Activated CD4-positive, alpha-beta T cell treated with anti-CD3 and anti-CD28 coated beads, Interleukin-2, amount 10 ng/mL, durations not matched to agents 24 days and 14 days (primary cell): ENCODE measurements around the gene MYL11. TPM values are rescaled to one million over a fixed set of nuclear protein-coding genes. Genes with fewer than 3 reads are reported as not detected.
A peak's percentile ranks its signal among the peaks of the same experiment; 100 is the strongest.

Source experiments
- DNase-seq: peaks from one replicate; pipeline ENCODE4 v3.0.0; 2022
- H3K27ac Mint-ChIP-seq: one replicate; pipeline ENCODE4 v1.8.0; 2022; ENCODE audit warnings: mild to moderate bottlenecking, mixed read lengths
- H3K27me3 Mint-ChIP-seq: one replicate; pipeline ENCODE4 v1.8.0; 2022; ENCODE audit warnings: mixed read lengths
- H3K36me3 Mint-ChIP-seq: one replicate; pipeline ENCODE4 v1.8.0; 2022; ENCODE audit warnings: low read depth, mild to moderate bottlenecking, mixed read lengths
- H3K4me1 Mint-ChIP-seq: one replicate; pipeline ENCODE4 v1.8.0; 2021; ENCODE audit warnings: mixed read lengths
- H3K4me3 Mint-ChIP-seq: one replicate; pipeline ENCODE4 v1.8.0; 2022; ENCODE audit warnings: mild to moderate bottlenecking, moderate library complexity, mixed read lengths
- H3K9me3 Mint-ChIP-seq: one replicate; pipeline ENCODE4 v1.8.0; 2021; ENCODE audit warnings: mixed read lengths
- intact Hi-C: fragments of 100-400 bp; cut with micrococcal nuclease; formaldehyde crosslinking; loops from one replicate; pipeline ENCODE4 v1.15.1; 2023
- total RNA-seq: library from RNA; stranded (reverse); gene quantifications from 2 replicates; pipeline ENCODE4 v1.2.3, GENCODE V29; 2022

MYL11 gene
- total RNA-seq, 1 donor from 2014 or later: 1.0 TPM

GRCh38 chr16:30370456-30371247, 4.0 kb upstream of the MYL11 start, which contains the start of gene TBC1D10B:
Gene TBC1D10B, minus strand, starts transcription at chr16:30370494. Its CDS starts 311 bp downstream, at chr16:30370183.
- peak within 1 kb of the TSS; percentile 94 for H3K27ac Mint-ChIP-seq
- peak within 1 kb of the TSS; percentile 90 for H3K4me3 Mint-ChIP-seq
- peaks cover 23% of the 10 kb centered on the region for H3K36me3 Mint-ChIP-seq
- intact Hi-C loops: loop anchor here (1.0 to 10.0 kb wide), 9 partner anchors 8 to 376 kb away; partner anchors contain the start of genes CD2BP2, FBRS, HIRIP3 and INO80E
- no peaks in the 10 kb centered on the region for H3K9me3 Mint-ChIP-seq
- peaks cover 4% of the 10 kb centered on the region for H3K27me3 Mint-ChIP-seq
- H3K4me1 Mint-ChIP-seq: peaks cover 42% of the 10 kb centered on the region
- DNase-seq: peak; percentile 100

DNA sequence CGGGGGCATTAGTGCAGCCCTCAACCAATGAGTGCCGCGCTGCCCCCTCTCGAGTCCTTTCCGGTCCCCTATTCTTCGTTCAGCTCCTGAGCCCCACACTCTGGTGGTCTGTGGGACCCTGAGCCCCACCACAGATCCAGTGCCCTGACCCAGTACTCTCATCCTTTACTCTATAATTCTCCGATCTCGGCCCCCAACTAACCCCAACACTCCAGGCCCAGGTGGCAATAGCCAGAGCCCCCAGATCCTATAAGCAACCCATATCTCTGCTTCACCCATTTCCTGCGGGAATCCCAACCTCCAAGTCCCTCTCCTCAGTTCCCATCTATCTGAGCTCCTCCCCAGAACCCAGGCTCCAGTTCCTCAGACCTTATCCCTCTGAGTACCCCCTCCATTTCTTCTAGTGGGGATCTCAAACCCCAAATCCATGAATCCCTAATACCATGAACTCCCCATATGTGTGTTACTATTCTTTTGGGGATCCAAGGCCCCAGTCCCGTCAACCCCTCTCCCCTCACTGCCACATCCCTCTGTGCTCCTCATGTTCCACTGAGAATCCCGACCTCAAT, 3.3 kb upstream of the MYL11 start:
- intact Hi-C loops: loop anchor here (2.0 to 10.0 kb wide), 3 partner anchors 156 to 377 kb away; partner anchors contain the start of genes HIRIP3, INO80E, PRR14 and ZNF768
- peaks cover 4% of the 10 kb centered on the region for H3K27me3 Mint-ChIP-seq
- DNase-seq: no peak
- H3K4me1 Mint-ChIP-seq: peaks cover 40% of the 10 kb centered on the region
- peak overlapping the region; percentile 94 for H3K27ac Mint-ChIP-seq
- H3K4me3 Mint-ChIP-seq: peak overlapping the region; percentile 88
- peaks cover 20% of the 10 kb centered on the region for H3K36me3 Mint-ChIP-seq
- H3K9me3 Mint-ChIP-seq: no peaks in the 10 kb centered on the region

DNA sequence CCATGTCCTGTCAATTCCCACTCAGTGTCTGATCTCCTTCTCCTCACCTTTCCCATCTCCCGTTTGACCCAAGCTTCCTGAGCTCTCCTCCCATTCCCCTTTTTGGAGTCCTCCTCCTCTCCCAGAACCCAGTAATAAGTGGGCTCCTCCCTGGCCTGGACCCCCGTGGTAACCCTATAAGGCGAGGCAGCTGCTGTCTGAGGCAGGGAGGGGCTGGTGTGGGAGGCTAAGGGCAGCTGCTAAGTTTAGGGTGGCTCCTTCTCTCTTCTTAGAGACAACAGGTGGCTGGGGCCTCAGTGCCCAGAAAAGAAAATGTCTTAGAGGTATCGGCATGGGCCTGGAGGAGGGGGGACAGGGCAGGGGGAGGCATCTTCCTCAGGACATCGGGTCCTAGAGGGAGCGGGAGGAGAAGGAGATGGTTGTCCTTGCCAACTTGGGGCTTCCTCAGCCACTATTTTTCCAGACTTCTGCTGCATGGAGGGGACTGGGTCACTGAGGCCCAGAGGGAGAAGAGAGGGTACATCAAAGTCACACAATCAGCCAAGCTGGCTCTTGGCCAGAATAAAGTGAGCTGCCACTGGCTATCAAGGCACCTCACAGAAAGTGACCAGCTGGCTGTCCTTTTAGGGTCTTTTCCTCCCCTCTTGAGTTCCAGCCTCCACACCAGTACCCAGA, 2.4 kb upstream of the MYL11 start:
- intact Hi-C loops: loop anchor here (5.0 to 10.0 kb wide), 2 partner anchors 155 to 377 kb away; partner anchors contain the start of genes HIRIP3, INO80E and ZNF768
- peaks cover 12% of the 10 kb centered on the region for H3K36me3 Mint-ChIP-seq
- peak overlapping the region; percentile 94 for H3K27ac Mint-ChIP-seq
- H3K9me3 Mint-ChIP-seq: no peaks in the 10 kb centered on the region
- DNase-seq: peak; percentile 62
- peaks cover 4% of the 10 kb centered on the region for H3K27me3 Mint-ChIP-seq
- H3K4me1 Mint-ChIP-seq: peaks cover 35% of the 10 kb centered on the region
- peak overlapping the region; percentile 88 for H3K4me3 Mint-ChIP-seq

DNA sequence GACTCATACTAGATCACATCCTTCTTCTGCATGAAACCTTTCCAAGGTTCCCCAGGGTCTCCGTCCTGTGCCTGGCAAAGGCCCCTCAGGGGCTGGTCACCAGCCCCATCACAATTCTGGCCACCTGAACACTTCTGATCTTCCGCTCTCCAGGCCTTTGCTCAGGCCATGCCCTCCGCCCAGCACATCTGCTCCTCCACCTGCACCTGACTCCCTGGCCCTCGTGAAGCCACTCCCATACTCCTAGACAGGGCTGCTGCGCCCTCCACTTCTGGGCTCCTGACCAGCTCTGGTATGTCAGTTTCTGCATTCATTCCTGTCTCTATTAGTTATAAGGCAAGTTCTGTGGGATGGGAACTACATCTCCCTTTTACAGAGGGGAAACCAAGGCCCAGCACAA, 1.9 kb upstream of the MYL11 start:
- Mint-ChIP-seq H3K9me3 (no peaks in the 10 kb centered on the region), H3K4me3 (peak overlapping the region; percentile 8), H3K27ac (peak overlapping the region; percentile 38), H3K27me3 (peaks cover 4% of the 10 kb centered on the region), H3K4me1 (peaks cover 35% of the 10 kb centered on the region), H3K36me3 (peaks cover 9% of the 10 kb centered on the region)
- intact Hi-C loops: loop anchor here (5.0 to 10.0 kb wide), 2 partner anchors 155 to 378 kb away; partner anchors contain the start of genes HIRIP3, INO80E and ZNF768
- peak; percentile 62 for DNase-seq

DNA sequence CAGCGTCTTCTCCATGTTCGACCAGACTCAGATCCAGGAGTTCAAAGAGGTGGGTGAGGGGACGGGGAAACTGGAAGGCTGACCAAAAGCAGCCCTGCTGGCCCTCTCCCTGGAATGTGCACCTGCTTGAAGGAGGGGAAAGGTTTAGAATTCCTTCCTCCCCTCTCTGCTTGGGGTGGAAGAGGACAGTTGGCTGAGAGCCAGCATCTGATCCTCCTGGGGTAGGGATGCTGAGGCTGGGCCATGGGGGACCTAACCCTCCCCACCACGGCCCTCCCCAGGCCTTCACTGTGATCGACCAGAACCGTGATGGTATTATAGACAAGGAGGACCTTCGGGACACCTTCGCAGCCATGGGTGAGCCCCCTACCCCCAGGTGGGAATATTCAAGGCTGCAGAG, 1.3 kb downstream of the MYL11 start:
- Mint-ChIP-seq H3K36me3 (peaks cover 16% of the 10 kb centered on the region), H3K4me3 (no peak overlapping the region), H3K27me3 (no peaks in the 10 kb centered on the region), H3K9me3 (no peaks in the 10 kb centered on the region), H3K4me1 (peaks cover 42% of the 10 kb centered on the region), H3K27ac (peak overlapping the region; percentile 48)
- peak; percentile 57 for DNase-seq
- intact Hi-C loops: loop anchor here (10.0 kb wide), 1 partner anchor 381 kb away; the partner anchor contains the start of genes HIRIP3 and INO80E

- Mint-ChIP-seq H3K9me3 (no peaks in the 10 kb centered on the region), H3K27me3 (no peaks in the 10 kb centered on the region), H3K27ac (peak overlapping the region; percentile 48), H3K36me3 (peaks cover 19% of the 10 kb centered on the region), H3K4me3 (no peak overlapping the region), H3K4me1 (peaks cover 42% of the 10 kb centered on the region)
- no peak for DNase-seq
- intact Hi-C loops: loop anchor here (10.0 kb wide), 1 partner anchor 382 kb away; the partner anchor contains the start of genes HIRIP3 and INO80E
Measured at GRCh38 chr16:30376461-30376902, 1.9 kb downstream of the MYL11 start.

DNA sequence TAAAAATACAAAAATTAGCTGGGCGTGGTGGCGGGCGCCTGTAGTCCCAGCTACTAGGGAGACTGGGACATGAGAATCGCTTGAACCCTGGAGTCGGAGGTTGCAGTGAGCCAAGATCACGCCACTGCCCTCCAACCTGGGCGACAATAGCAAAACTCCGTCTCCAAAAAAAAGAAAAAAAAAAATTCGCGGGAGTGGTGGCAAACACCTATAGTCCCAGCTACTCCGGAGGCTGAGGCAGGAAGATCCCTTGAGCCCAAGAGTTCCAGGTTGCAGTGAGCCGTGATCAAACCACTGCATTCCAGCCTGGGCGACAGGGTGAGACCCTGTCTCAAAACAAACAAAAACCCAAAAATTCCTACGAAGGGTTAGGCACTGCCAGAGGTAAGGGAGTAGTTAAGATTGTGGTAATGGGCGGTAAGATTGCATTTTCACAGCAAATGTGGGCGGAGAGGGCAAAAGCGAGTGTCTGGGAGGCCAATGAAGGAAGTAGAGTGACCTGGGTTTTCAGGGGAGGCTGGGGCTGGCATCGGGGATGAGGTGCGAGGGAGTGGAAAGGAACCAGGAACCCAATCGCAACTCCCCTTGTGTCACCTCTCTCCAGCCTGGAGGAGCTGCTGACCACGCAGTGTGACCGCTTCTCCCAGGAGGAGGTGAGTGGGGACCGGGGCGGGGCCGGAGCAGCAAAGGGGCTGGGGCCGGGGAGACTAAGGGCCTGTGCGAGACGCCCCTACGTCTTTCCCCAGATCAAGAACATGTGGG, 2.6 kb downstream of the MYL11 start:
- peaks cover 19% of the 10 kb centered on the region for H3K36me3 Mint-ChIP-seq
- peaks cover 37% of the 10 kb centered on the region for H3K4me1 Mint-ChIP-seq
- peak overlapping the region; percentile 99 for H3K4me3 Mint-ChIP-seq
- peak overlapping the region; percentile 100 for H3K27ac Mint-ChIP-seq
- intact Hi-C loops: loop anchor here (10.0 kb wide), 1 partner anchor 382 kb away; the partner anchor contains the start of genes HIRIP3 and INO80E
- H3K9me3 Mint-ChIP-seq: no peaks in the 10 kb centered on the region
- DNase-seq: no peak
- H3K27me3 Mint-ChIP-seq: no peaks in the 10 kb centered on the region

GRCh38 chr16:30377812-30378235, 3.2 kb downstream of the MYL11 start:
- Mint-ChIP-seq H3K27ac (peak overlapping the region; percentile 100), H3K4me1 (peaks cover 42% of the 10 kb centered on the region), H3K9me3 (no peaks in the 10 kb centered on the region), H3K4me3 (peak overlapping the region; percentile 99), H3K36me3 (peaks cover 19% of the 10 kb centered on the region), H3K27me3 (no peaks in the 10 kb centered on the region)
- intact Hi-C loops: loop anchor here (1.0 to 10.0 kb wide), 8 partner anchors 8 to 383 kb away; partner anchors contain the start of genes FBRS, HIRIP3, INO80E and PRR14
- DNase-seq: peak; percentile 95

DNA sequence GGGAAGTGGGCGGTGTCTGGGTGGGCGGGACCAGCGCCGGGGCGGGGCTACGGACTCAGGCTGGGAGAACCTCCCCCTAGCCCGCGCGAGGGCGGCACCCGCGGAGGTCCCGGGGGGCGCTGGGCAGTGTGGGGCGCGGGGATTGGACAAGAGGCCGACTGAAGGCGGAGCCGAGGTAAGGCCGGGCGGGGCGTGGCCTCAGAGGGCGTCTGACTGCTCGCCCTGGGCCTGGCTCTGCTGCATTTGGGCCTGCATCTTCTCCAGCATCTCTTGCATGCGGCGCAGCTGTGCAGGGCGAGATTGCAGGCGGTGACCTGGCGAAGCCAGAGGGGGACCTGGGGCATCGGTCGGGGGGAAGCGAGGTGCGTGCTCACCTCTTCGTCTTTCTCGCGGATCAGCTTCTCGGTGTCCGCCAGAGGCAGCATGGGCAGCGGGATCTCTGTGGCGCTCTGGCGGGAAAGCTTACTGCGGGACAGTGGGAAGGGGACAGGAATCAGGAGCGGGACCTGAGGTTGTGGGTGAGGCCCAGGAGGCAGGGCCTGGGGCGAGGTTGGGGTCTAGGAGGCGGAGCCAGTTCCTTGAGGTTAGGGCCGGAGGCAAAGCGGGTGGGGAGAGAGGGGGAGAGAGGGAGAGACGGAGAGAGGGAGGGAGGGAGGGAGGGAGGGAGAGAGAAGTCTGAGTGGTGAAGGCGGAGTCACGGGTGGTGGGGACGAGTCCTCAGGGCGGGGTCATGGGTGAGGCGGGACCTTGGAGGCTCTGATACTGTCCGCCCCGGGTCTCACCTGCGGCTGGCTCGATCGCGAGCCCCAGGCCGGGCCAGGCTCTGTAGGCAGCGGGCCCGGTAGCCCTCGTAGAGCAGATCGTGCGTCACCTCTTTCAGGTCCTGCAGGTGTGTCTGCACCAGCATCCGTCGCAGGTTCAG, 3.9 kb downstream of the MYL11 start:
- no peaks in the 10 kb centered on the region for H3K27me3 Mint-ChIP-seq
- H3K9me3 Mint-ChIP-seq: peaks cover under 1% of the 10 kb centered on the region
- DNase-seq: peak; percentile 99
- peaks cover 19% of the 10 kb centered on the region for H3K36me3 Mint-ChIP-seq
- peak overlapping the region; percentile 99 for H3K4me3 Mint-ChIP-seq
- H3K27ac Mint-ChIP-seq: peak overlapping the region; percentile 100
- peaks cover 43% of the 10 kb centered on the region for H3K4me1 Mint-ChIP-seq
- intact Hi-C loops: loop anchor here (1.0 to 10.0 kb wide), 8 partner anchors 8 to 384 kb away; partner anchors contain the start of genes FBRS, HIRIP3, INO80E and PRR14

DNA sequence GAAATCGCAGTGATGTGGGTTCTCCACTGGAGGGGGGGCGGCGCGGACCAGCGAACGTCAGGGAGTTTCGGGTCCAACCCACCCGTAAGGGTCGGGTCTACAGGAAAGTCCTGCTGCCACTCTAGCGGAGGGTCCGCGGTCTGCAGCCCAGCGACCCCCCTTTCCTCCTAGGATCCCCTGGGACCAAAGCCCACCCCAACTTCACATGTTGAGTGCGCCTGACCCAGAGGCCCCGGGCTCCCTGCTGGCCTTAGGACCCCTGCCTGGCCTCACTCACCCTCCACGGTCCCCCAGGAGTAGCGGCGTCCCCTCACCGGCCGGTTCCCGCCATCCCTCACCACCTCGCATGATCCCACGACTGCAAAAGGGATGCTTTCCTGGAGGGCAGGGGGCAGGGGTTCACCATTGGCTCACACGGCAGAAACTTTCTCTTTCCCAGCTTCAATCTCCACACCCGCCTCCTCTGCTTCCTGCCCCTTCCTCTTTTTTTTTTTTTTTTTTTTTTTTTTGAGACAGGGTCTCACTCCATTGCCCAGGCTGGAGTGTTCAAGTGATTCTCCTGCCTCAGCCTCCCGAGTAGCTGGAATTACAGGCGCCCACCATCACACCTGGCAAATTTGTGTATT, 4.7 kb downstream of the MYL11 start:
- DNase-seq: peak; percentile 68
- H3K4me3 Mint-ChIP-seq: peak overlapping the region; percentile 99
- peak overlapping the region; percentile 100 for H3K27ac Mint-ChIP-seq
- H3K9me3 Mint-ChIP-seq: peaks cover 4% of the 10 kb centered on the region
- no peaks in the 10 kb centered on the region for H3K27me3 Mint-ChIP-seq
- H3K4me1 Mint-ChIP-seq: peaks cover 46% of the 10 kb centered on the region
- peaks cover 20% of the 10 kb centered on the region for H3K36me3 Mint-ChIP-seq
- intact Hi-C loops: loop anchor here (2.0 to 10.0 kb wide), 5 partner anchors 16 to 384 kb away; partner anchors contain the start of genes FBRS, HIRIP3, INO80E and PRR14

GRCh38 chr16:30380072-30380802, 5.6 kb downstream of the MYL11 start:
- H3K4me1 Mint-ChIP-seq: peaks cover 48% of the 10 kb centered on the region

More at GRCh38 chr16:30380072-30380802, 5.6 kb downstream of the MYL11 start:
- H3K27ac Mint-ChIP-seq: peak overlapping the region; percentile 100
- H3K27me3 Mint-ChIP-seq: no peaks in the 10 kb centered on the region
- peak overlapping the region; percentile 99 for H3K4me3 Mint-ChIP-seq
- peak; percentile 60 for DNase-seq
- peaks cover 20% of the 10 kb centered on the region for H3K36me3 Mint-ChIP-seq
- intact Hi-C loops: no loop called here
- H3K9me3 Mint-ChIP-seq: peaks cover 4% of the 10 kb centered on the region
